SK-N-SH treated with all-trans-retinoic acid at 6 μM for 48 hours (cell line): ENCODE results near the gene BZW2.

Source experiments
- ATAC-seq: fragments of 200-7000 bp; cut with Tn5 transposase; 3 replicates; pipeline ENCODE4 v1.9.1; 2020; ENCODE audit warnings: mild to moderate bottlenecking, moderate library complexity
- ARNTL ChIP-seq: fragments of 450-650 bp; formaldehyde crosslinking; IDR thresholded peaks from 2 replicates; pipeline ENCODE4 v1.5.0; 2020; ENCODE audit warnings: low read depth, mild to moderate bottlenecking, moderate library complexity, borderline replicate concordance
- BACH2 ChIP-seq: fragments of 250-450 bp; sonication (Bioruptor Pico); IDR thresholded peaks from 2 replicates; pipeline ENCODE4 v1.9.0; 2021; ENCODE audit warnings: mild to moderate bottlenecking, borderline replicate concordance
- CREB5 ChIP-seq: fragments of 250-450 bp; sonication (Bioruptor Pico); IDR thresholded peaks from 2 replicates; pipeline ENCODE4 v1.5.1; 2020; ENCODE audit warnings: low read depth, mild to moderate bottlenecking, moderate library complexity
- CSDC2 ChIP-seq: fragments of 250-450 bp; sonication (Bioruptor Pico); IDR thresholded peaks from 2 replicates; pipeline ENCODE4 v1.5.0; 2020; ENCODE audit warnings: mild to moderate bottlenecking, moderate library complexity
- GLIS3 ChIP-seq: fragments of 250-450 bp; sonication (Bioruptor Pico); IDR thresholded peaks from 2 replicates; pipeline ENCODE4 v1.5.0; 2020; ENCODE audit warnings: mild to moderate bottlenecking, moderate library complexity
- ISL1 ChIP-seq: fragments of 250-450 bp; sonication (Bioruptor Pico); IDR thresholded peaks from 2 replicates; pipeline ENCODE4 v2.1.2; 2022; ENCODE audit warnings: mild to moderate bottlenecking, moderate library complexity
- OSR1 ChIP-seq: fragments of 250-450 bp; sonication (Bioruptor Pico); IDR thresholded peaks from 2 replicates; pipeline ENCODE4 v1.8.0; 2022; ENCODE audit warnings: moderate library complexity, mild to moderate bottlenecking, inconsistent platforms
- PATZ1 ChIP-seq: fragments of 250-450 bp; sonication (Bioruptor Pico); IDR thresholded peaks from 2 replicates; pipeline ENCODE4 v1.8.0; 2020; ENCODE audit warnings: mild to moderate bottlenecking, moderate library complexity, borderline replicate concordance
- PPARA ChIP-seq: fragments of 250-450 bp; sonication (Bioruptor Pico); IDR thresholded peaks from 2 replicates; pipeline ENCODE4 v1.5.0; 2020; ENCODE audit warnings: mild to moderate bottlenecking, borderline replicate concordance
- RARB ChIP-seq: fragments of 250-450 bp; sonication (Bioruptor Pico); IDR thresholded peaks from 2 replicates; pipeline ENCODE4 v1.8.0; 2021; ENCODE audit warnings: mild to moderate bottlenecking, moderate library complexity
- SNAI2 ChIP-seq: fragments of 250-450 bp; sonication (Bioruptor Pico); IDR thresholded peaks from 2 replicates; pipeline ENCODE4 v1.5.0; 2020; ENCODE audit warnings: mild to moderate bottlenecking, moderate library complexity
- TCF4 ChIP-seq: fragments of 250-450 bp; sonication (Bioruptor Pico); IDR thresholded peaks from 2 replicates; pipeline ENCODE4 v1.8.0; 2021; ENCODE audit warnings: mild to moderate bottlenecking, moderate library complexity, borderline replicate concordance
- TOX ChIP-seq: fragments of 250-450 bp; sonication (Bioruptor Pico); IDR thresholded peaks from 2 replicates; pipeline ENCODE4 v1.8.0; 2021; ENCODE audit warnings: mild to moderate bottlenecking, moderate library complexity, borderline replicate concordance
- ZFP3 ChIP-seq: fragments of 250-450 bp; sonication (Bioruptor Pico); IDR thresholded peaks from 2 replicates; pipeline ENCODE4 v1.5.0; 2020; ENCODE audit warnings: mild to moderate bottlenecking, moderate library complexity
- ZNF565 ChIP-seq: fragments of 450-650 bp; formaldehyde crosslinking; conservative IDR thresholded peaks from 2 replicates; pipeline ENCODE4 v1.5.0; 2020; ENCODE audit warnings: low read depth, mild to moderate bottlenecking, moderate library complexity
- ZNF70 ChIP-seq: fragments of 450-650 bp; formaldehyde crosslinking; IDR thresholded peaks from 2 replicates; pipeline ENCODE4 v1.5.0; 2020; ENCODE audit warnings: mild to moderate bottlenecking, moderate library complexity
- ZNF8 ChIP-seq: fragments of 450-650 bp; formaldehyde crosslinking; IDR thresholded peaks from 2 replicates; pipeline ENCODE4 v1.5.0; 2020; ENCODE audit warnings: mild to moderate bottlenecking, moderate library complexity

BZW2 gene

DNA sequence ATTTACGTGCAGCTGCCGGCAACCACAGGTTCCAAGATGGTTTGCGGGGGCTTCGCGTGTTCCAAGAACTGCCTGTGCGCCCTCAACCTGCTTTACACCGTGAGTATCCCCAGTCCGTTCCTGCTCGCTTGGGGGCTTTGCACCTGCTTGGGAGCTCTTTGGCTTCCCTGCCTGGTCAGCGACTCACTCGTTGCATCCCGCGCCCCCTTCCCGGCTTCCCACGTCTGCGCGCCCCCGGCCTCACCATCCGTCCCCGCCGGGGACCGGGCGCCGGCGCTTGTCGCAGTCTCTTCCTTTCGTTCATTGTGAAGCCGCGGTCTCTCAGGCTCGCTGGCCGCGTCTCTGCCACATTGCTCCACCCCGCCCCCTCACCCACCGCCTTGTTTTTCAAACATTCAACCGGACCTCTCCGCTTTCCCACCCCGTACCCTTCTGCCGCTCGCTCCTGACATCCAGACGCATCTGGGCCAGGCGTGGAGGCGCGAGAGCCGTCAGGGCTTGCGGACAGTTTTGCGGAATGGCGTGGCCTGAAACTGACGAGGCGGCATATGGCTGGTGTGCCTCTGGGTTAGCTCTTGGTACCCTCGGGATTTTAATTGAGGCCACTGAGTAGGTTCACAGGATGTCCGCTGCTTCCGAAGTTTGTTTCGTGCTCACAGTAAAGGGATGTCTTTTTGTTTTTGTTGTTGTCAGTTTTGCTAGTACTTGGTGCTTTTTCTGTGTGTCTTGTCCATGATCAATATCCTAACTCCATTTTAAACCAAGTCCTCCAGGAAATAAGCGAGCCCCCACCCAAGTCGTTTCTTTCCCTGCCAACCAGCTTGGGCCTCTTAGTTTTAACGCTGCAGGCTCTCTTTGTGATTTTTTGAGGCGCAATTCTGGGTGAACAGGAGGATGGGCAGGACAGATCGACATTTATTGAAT lies 108.2 kb downstream of the BZW2 start:
- peak; percentile 64 for ATAC-seq

DNA sequence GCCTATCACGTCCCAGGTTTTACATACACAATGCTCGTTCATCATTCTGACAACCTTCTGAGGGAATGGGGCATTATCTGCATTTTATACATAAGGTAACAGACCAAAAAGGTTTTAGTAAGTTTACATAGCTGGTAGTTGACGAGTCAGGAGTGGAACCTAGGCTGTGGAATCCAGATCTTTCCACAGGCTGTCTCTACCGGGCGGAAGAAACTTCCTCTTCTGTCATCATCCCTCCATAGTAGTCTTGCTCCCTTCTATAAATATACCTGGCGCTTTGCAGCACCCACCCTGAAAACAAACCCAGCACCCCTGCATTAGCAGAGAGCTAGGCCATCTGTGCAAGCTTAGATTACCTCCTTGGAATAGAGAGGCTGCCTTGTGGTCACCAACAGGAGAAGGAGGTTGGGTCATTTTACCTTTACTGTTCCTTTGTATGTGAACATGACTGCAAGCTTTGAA lies 108.9 kb downstream of the BZW2 start:
- no peak for ATAC-seq
- TF ChIP-seq ZNF565 (no peak), GLIS3 (CRISPR knock-in tag) (no peak), ZFP3 (CRISPR knock-in tag) (no peak), TOX (CRISPR knock-in tag) (no peak), OSR1 (CRISPR knock-in tag) (no peak), ZNF8 (CRISPR knock-in tag) (no peak), CSDC2 (CRISPR knock-in tag) (no peak), ZNF70 (CRISPR knock-in tag) (no peak), ARNTL (CRISPR knock-in tag) (no peak), ISL1 (CRISPR knock-in tag) (no peak), PATZ1 (no peak), BACH2 (no peak), RARB (CRISPR knock-in tag) (no peak)

More for the DNA sequence above, 108.2 kb downstream of the BZW2 start:
- peak; percentile 35; the same call in 1 of the 2 replicates for TF ChIP-seq TCF4 (CRISPR knock-in tag)
- TF ChIP-seq OSR1 (CRISPR knock-in tag): no peak

DNA sequence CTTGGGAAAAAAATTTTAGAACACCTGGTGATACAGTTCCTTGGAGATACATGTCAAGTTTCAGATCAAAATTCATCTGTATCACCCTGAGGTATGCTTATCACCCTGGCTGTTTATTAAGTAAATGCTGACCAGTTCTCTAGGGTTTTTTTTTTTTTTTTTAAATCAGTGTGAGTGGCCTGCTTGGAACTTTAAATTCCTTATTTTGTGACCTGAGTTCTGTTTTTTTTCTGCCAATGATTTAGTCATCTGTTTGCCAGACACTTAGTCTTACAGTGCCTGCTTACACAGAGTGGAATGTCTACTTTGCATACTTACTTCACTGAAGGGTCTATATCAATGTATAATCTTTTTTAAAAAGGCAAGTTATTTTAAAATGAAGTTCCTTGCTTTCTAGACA lies 109.4 kb downstream of the BZW2 start:
- TF ChIP-seq ZNF70 (CRISPR knock-in tag): no peak
- no peak for TF ChIP-seq PPARA
- TF ChIP-seq GLIS3 (CRISPR knock-in tag): no peak
- TF ChIP-seq SNAI2: no peak
- TF ChIP-seq CREB5 (CRISPR knock-in tag): no peak
- TF ChIP-seq ZNF8 (CRISPR knock-in tag): no peak
- no peak for ATAC-seq
